Liver (tissue), 9 donors: ENCODE results near the gene LDLRAD3. TPM values are rescaled to one million over a fixed set of nuclear protein-coding genes. Genes with fewer than 3 reads are reported as not detected.
A peak's percentile ranks its signal among the peaks of the same experiment; 100 is the strongest.

ENCODE experiments used
- DNase-seq: peaks from one replicate; pipeline ENCODE4 v3.0.0-alpha.2; 2017; ENCODE audit warnings: low spot score
- H3K27ac ChIP-seq, 2 donors: one replicate each; pipeline ENCODE4 v1.7.0; 2013; ENCODE audit warnings: inconsistent platforms in 2 of 2, low read length in 2 of 2, control low read depth in 1 of 2, low read depth in 1 of 2, mild to moderate bottlenecking in 1 of 2
- H3K27me3 ChIP-seq, 4 donors: one replicate each; pipeline versions ENCODE4 v1.6.1 to v1.7.0; 2013; ENCODE audit warnings: low read length in 3 of 4, inconsistent platforms in 1 of 4, mild to moderate bottlenecking in 1 of 4, moderate library complexity in 1 of 4; ENCODE audit not compliant: control insufficient read depth in 4 of 4, insufficient read depth in 4 of 4
- H3K36me3 ChIP-seq, 4 donors: one replicate each; pipeline versions ENCODE4 v1.6.1 to v1.7.0; 2013; ENCODE audit warnings: low read length in 3 of 4, mild to moderate bottlenecking in 3 of 4, low read depth in 1 of 4, moderate library complexity in 1 of 4; ENCODE audit not compliant: control insufficient read depth in 4 of 4, insufficient read depth in 3 of 4
- H3K4me1 ChIP-seq, 4 donors: one replicate each; pipeline versions ENCODE4 v1.6.1 to v1.7.0; 2013; ENCODE audit warnings: low read length in 3 of 4, mild to moderate bottlenecking in 3 of 4, moderate library complexity in 1 of 4; ENCODE audit not compliant: control insufficient read depth in 4 of 4, insufficient read depth in 4 of 4
- H3K4me3 ChIP-seq, 3 donors: one replicate each; pipeline versions ENCODE4 v1.6.1 to v1.7.0; 2013; ENCODE audit warnings: low read length in 3 of 3, control low read depth in 1 of 3, low read depth in 1 of 3, mild to moderate bottlenecking in 1 of 3
- H3K9ac ChIP-seq, 2 donors: one replicate each; pipeline ENCODE4 v1.7.0; 2013; ENCODE audit warnings: low read length in 2 of 2, mild to moderate bottlenecking in 2 of 2, moderate library complexity in 2 of 2, control low read depth in 1 of 2, low read depth in 1 of 2
- H3K9me3 ChIP-seq, 4 donors: one replicate each; pipeline versions ENCODE4 v1.6.1 to v1.7.0; 2013; ENCODE audit warnings: low read length in 3 of 4; ENCODE audit not compliant: control insufficient read depth in 4 of 4
- ATF3 ChIP-seq: IDR thresholded peaks from 2 replicates; pipeline ENCODE4 v1.6.1; 2016; ENCODE audit warnings: antibody characterized with exemption
- CTCF ChIP-seq: fragments of 150-350 bp; IDR thresholded peaks from 2 replicates; pipeline ENCODE4 v1.5.1; 2017; ENCODE audit warnings: improper control_type of control experiment, low read depth, low read length; ENCODE audit not compliant: missing input control
- EGR1 ChIP-seq, 2 donors: IDR thresholded peaks; 2 replicates each; pipeline ENCODE4 v1.6.1; 2016 to 2018; ENCODE audit warnings: antibody characterized with exemption in 2 of 2, low read depth in 2 of 2
- FOXA1 ChIP-seq: IDR thresholded peaks from 2 replicates; pipeline ENCODE4 v1.6.1; 2016; ENCODE audit warnings: antibody characterized with exemption
- FOXA2 ChIP-seq: IDR thresholded peaks from 2 replicates; pipeline ENCODE4 v1.6.1; 2016; ENCODE audit warnings: antibody characterized with exemption
- GABPA ChIP-seq, 2 donors: IDR thresholded peaks in 1 of 2; conservative IDR thresholded peaks in 1 of 2; 2 replicates each; pipeline ENCODE4 v1.6.1; 2016; ENCODE audit warnings: antibody characterized with exemption in 2 of 2, mild to moderate bottlenecking in 1 of 2, moderate library complexity in 1 of 2
- HNF4A ChIP-seq, 2 donors: conservative IDR thresholded peaks; 2 replicates each; pipeline ENCODE4 v1.6.1; 2016; ENCODE audit warnings: antibody characterized with exemption in 2 of 2, mild to moderate bottlenecking in 2 of 2
- HNF4G ChIP-seq: IDR thresholded peaks from 2 replicates; pipeline ENCODE4 v1.6.1; 2016; ENCODE audit warnings: antibody characterized with exemption
- JUND ChIP-seq, 2 donors: IDR thresholded peaks; 2 replicates each; pipeline ENCODE4 v1.6.1; 2016; ENCODE audit warnings: antibody characterized with exemption in 2 of 2
- MAX ChIP-seq: IDR thresholded peaks from 2 replicates; pipeline ENCODE4 v1.6.1; 2016; ENCODE audit warnings: antibody characterized with exemption
- NR2F2 ChIP-seq: IDR thresholded peaks from 2 replicates; pipeline ENCODE4 v1.6.1; 2016; ENCODE audit warnings: antibody characterized with exemption
- RAD21 ChIP-seq, 2 donors: IDR thresholded peaks; 2 replicates each; pipeline ENCODE4 v1.6.1; 2016; ENCODE audit warnings: antibody characterized with exemption in 2 of 2, mild to moderate bottlenecking in 2 of 2
- REST ChIP-seq: IDR thresholded peaks from 2 replicates; pipeline ENCODE4 v1.6.1; 2016; ENCODE audit warnings: antibody characterized with exemption, mild to moderate bottlenecking
- RXRA ChIP-seq, 2 donors: IDR thresholded peaks; 2 replicates each; pipeline ENCODE4 v1.6.1; 2017 to 2018; ENCODE audit warnings: antibody characterized with exemption in 2 of 2, mild to moderate bottlenecking in 1 of 2
- SP1 ChIP-seq: IDR thresholded peaks from 2 replicates; pipeline ENCODE4 v1.6.1; 2018; ENCODE audit warnings: antibody characterized with exemption, mild to moderate bottlenecking
- TAF1 ChIP-seq: conservative IDR thresholded peaks from 2 replicates; pipeline ENCODE4 v1.6.1; 2016; ENCODE audit warnings: antibody characterized with exemption, mild to moderate bottlenecking
- YY1 ChIP-seq: IDR thresholded peaks from 2 replicates; pipeline ENCODE4 v1.6.1; 2016; ENCODE audit warnings: antibody characterized with exemption, mild to moderate bottlenecking
- ZBTB33 ChIP-seq: IDR thresholded peaks from 2 replicates; pipeline ENCODE4 v1.6.1; 2016; ENCODE audit warnings: antibody characterized with exemption
- WGBS: extraction: QIAGEN DNeasy Blood & Tissue Kit; methylation state at CpG from one replicate; pipeline ENCODE4 v1.1.7; 2013; 5-methylcytosine and 5-hydroxymethylcytosine counted together
- polyA plus RNA-seq, 2 donors: library from polyadenylated mRNA; stranded (reverse) in 1 of 2; unstranded in 1 of 2; fragments of 200-250 nt in 1 of 2; fragments of >200 nt in 1 of 2; fragmentation: Nextera tagmentation in 1 of 2; extraction: Ambion mirVana in 1 of 2; gene quantifications; one replicate each; pipeline versions ENCODE4 v1.2.1 to v1.2.3, GENCODE V29; 2013 to 2015
- total RNA-seq, 2 donors: library from RNA; depleted of rRNA; stranded (reverse); fragments of >200 nt; gene quantifications; one replicate each; pipeline ENCODE4 v1.2.3, GENCODE V29; 2014
- donor health status: healthy.
- donor health status: healthy.
- donor health status: healthy.
- donor health status: healthy.
- donor health status: healthy.

LDLRAD3 gene
- total and polyA plus RNA-seq, 4 donors = 0.75 to 1.3 (median 0.93) TPM

- Histone ChIP-seq H3K27ac (no peak overlapping the region), H3K9me3 (peaks cover 0 to 4% (median under 1%) of the 10 kb centered on the region in 4 donors), H3K27me3 (no peaks in the 10 kb centered on the region), H3K4me1 (no peaks in the 10 kb centered on the region), H3K36me3 (no peaks in the 10 kb centered on the region), H3K4me3 (no peak overlapping the region), H3K9ac (no peak overlapping the region)
- WGBS = 70% methylated on average over 4 of the region's 4 CpGs
- DNase-seq = no peak
- TF ChIP-seq JUND (IDR thresholded peaks at IDR 0.05) (peak in 1 of 2 donors; percentile 61), MAX (no peak)
These were observed 65.6 kb downstream of the LDLRAD3 start for GRCh38 chr11:36009473-36009872.

- no peaks in the 10 kb centered on the region for H3K4me1 ChIP-seq
- no peak overlapping the region for H3K27ac ChIP-seq
- TF ChIP-seq FOXA1 (no peak), EGR1 (IDR thresholded peaks at IDR 0.05; ENCODE audit: low read depth in 2 of 2) (no peak), FOXA2 (no peak), GABPA (IDR thresholded peaks at IDR 0.05 in 1 of 2, conservative IDR thresholded peaks at IDR 0.05 in 1 of 2) (no peak), RAD21 (IDR thresholded peaks at IDR 0.05) (no peak), ZBTB33 (no peak), HNF4G (no peak), NR2F2 (no peak), REST (no peak), HNF4A (conservative IDR thresholded peaks at IDR 0.05) (no peak), MAX (no peak), RXRA (IDR thresholded peaks at IDR 0.05) (no peak), ATF3 (no peak), CTCF (no peak), SP1 (no peak), YY1 (no peak), TAF1 (no peak), JUND (IDR thresholded peaks at IDR 0.05) (no peak)
- DNase-seq = no peak
- WGBS = 78% methylated on average over 2 of the region's 2 CpGs
- H3K27me3 ChIP-seq = no peaks in the 10 kb centered on the region
- H3K9me3 ChIP-seq = no peaks in the 10 kb centered on the region
- no peak overlapping the region for H3K9ac ChIP-seq
- no peaks in the 10 kb centered on the region for H3K36me3 ChIP-seq
- H3K4me3 ChIP-seq = no peak overlapping the region
These were observed 66.3 kb downstream of the LDLRAD3 start for GRCh38 chr11:36010010-36010740.
